ENCODE results near the gene ZNF212. TPM values are rescaled to one million over a fixed set of nuclear protein-coding genes. Genes with fewer than 3 reads are reported as not detected.
"Not testable (repeated sequence)": the region's sequence is repeated elsewhere in the genome, so short reads cannot be mapped to it uniquely, and the experiment has no call there.

ZNF212 gene
- total RNA-seq, 4 donors from 2014 or later: 9.0 to 25.0 (median 14.0) TPM

DNA sequence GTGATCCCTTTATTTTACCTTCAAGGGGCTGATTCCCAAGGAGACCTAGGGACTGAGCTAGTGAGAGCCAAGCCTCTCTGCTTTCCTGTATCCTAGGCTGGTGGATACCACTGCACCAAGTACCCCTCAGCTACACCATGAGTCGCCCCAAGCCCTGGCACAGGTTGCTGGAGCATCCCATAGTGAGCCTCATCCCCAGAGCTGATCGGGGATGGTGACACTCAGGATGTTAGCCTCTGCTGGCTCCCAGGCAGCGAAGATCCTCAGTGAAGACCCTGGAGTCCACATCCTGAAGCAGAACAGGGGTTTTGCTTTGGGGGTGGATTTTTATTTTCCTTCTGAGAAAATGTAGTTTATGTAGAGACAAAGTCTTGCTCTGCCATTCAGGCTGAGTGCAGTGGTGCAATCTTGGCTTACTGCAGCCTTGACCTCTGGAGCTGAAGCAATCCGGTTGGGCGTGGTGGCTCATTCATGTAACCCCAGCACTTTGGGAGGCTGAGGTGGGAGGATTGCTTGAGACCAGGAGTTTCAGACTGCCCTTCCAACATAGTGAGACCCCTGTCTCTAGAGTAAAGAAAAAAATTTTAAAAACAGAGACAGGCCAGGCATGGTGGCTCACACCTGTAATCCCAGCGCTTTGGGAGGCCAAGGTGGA, 12.5 kb upstream of the ZNF212 start:
- no peak for DNase-seq (ENCODE audit: low spot score in 2 of 2)
- TF ChIP-seq, protein P1, sequence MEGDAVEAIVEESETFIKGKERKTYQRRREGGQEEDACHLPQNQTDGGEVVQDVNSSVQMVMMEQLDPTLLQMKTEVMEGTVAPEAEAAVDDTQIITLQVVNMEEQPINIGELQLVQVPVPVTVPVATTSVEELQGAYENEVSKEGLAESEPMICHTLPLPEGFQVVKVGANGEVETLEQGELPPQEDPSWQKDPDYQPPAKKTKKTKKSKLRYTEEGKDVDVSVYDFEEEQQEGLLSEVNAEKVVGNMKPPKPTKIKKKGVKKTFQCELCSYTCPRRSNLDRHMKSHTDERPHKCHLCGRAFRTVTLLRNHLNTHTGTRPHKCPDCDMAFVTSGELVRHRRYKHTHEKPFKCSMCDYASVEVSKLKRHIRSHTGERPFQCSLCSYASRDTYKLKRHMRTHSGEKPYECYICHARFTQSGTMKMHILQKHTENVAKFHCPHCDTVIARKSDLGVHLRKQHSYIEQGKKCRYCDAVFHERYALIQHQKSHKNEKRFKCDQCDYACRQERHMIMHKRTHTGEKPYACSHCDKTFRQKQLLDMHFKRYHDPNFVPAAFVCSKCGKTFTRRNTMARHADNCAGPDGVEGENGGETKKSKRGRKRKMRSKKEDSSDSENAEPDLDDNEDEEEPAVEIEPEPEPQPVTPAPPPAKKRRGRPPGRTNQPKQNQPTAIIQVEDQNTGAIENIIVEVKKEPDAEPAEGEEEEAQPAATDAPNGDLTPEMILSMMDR (IDR thresholded peaks at IDR 0.05): no peak
- TF ChIP-seq POLR2A (IDR thresholded peaks at IDR 0.05): no peak
- intact Hi-C loops (cut with DNase I; ENCODE audit: low total_unique reads): no loop called here
- WGBS, 2 donors: 79 to 97% methylated on average over 6 of the region's 6 CpGs
- H3K4me3 ChIP-seq (ENCODE audit: low read depth, poor library complexity, severe bottlenecking): no peak overlapping the region

DNA sequence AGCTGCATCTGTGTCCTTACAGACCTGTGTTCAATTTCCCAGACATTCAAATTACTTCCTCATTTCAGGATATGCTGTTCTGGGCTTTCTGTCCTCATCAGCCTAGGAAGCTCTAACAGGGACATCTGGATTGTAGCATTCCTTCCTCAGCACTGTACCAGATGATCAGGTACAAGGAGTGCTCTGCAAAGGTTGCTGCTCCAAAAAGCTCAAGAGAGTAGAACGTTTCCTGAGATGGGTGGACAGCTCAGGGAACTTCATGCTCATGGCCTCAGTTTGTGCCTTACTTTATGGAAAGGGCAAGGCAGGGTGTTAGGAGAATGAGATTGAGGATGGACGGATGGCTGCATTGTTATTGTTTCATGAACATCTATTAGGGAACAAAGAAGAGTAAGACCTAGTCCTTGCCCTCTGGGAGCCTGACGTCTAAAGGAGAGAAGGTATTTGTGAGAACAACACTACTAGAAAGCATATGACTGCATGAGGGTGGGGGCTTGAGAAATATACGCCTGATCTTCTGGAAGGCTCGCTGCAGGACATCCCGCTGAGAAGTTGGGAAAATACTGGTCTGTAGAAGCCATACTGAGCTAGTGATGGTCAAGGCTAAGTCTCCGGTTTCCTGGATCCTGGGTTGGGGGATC, 10.5 kb upstream of the ZNF212 start:
- intact Hi-C loops (cut with DNase I; ENCODE audit: low total_unique reads): no loop called here
- WGBS, 2 donors: 53 to 56% methylated on average over 7 of the region's 7 CpGs
- H3K4me3 ChIP-seq (ENCODE audit: low read depth, poor library complexity, severe bottlenecking): no peak overlapping the region
- DNase-seq (ENCODE audit: low spot score in 2 of 2): no peak
- no peak for TF ChIP-seq POLR2A (IDR thresholded peaks at IDR 0.05)
- TF ChIP-seq, protein P1 (IDR thresholded peaks at IDR 0.05): no peak

DNA sequence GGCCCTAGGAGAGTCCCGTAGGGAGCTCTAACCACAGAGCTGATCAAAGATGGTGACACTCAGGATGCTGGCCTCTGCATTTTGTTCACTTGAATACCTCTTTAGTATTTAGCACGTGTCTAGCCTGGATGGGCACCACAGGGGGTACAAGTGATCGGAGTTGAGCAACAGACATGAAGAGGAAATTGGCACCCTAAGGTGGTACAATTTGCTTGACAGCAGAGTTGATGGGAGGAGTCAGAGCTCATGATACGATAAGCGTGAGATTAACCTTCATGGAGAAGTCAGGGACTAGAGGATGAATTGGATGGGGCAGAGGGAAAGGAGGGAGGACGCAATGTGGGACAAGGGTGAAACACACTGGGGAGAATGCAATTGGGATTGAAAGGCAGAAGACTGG, 9.9 kb upstream of the ZNF212 start:
- no peak for TF ChIP-seq POLR2A (IDR thresholded peaks at IDR 0.05)
- TF ChIP-seq, protein P1 (IDR thresholded peaks at IDR 0.05): no peak

DNA sequence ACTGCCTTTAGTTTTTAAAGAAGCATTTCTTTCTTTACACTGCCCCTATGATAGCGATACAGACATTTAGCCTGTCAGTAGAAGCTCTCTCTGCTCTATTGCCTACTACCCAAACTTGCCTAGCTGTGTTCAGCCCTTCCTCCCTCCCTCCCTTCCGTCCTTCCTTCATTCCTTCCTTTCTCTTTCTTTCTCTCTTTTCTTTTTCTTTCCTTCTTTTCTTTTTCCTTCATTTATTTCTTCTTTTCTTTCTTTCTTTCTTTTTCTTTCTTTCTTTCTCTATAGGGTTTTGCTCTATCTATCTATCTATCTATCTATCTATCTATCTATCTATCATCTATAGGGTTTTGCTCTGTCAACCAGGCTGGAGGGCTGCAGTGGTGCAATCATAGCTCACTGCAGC, 7.1 kb upstream of the ZNF212 start:
- H3K4me3 ChIP-seq (ENCODE audit: low read depth, poor library complexity, severe bottlenecking): no peak overlapping the region
- intact Hi-C loops (cut with DNase I; ENCODE audit: low total_unique reads): no loop called here
- 66 to 78% methylated on average over 2 of the region's 2 CpGs for WGBS, 2 donors
- no peak for DNase-seq (ENCODE audit: low spot score in 2 of 2)
- TF ChIP-seq, protein P1 (IDR thresholded peaks at IDR 0.05): no peak
- no peak for TF ChIP-seq POLR2A (IDR thresholded peaks at IDR 0.05)

More for the DNA sequence above, 9.9 kb upstream of the ZNF212 start:
- 56 to 61% methylated on average over 6 of the region's 6 CpGs for WGBS, 2 donors
- intact Hi-C loops (cut with DNase I; ENCODE audit: low total_unique reads): no loop called here
- DNase-seq (ENCODE audit: low spot score in 2 of 2): no peak
- H3K4me3 ChIP-seq (ENCODE audit: low read depth, poor library complexity, severe bottlenecking): no peak overlapping the region

DNA sequence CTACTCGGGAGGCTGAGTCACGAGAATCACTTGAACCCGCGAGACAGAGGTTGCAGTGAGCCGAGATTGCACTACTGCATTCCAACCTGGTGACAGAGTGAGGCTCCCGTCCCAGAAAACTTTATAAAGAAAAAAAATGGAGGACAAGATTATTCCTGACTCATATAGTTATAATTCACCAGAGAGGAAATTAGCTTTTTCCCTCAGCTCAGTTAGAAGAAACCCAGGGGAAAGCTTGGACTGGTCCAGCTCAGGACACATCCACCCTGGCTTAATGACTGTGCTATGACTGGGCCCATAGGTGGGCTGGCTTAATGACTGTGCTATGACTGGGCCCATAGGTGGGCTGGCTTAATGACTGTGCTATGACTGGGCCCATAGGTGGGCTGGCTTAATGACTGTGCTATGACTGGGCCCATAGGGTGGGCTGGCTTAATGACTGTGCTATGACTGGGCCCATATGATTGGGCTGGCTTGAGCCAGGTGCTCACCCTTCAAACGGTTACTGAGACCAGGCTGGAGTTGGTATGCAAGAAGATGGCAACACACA, 5.7 kb upstream of the ZNF212 start:
- H3K4me3 ChIP-seq (ENCODE audit: low read depth, poor library complexity, severe bottlenecking); intact Hi-C loops (cut with DNase I; ENCODE audit: low total_unique reads); DNase-seq (ENCODE audit: low spot score in 2 of 2): not testable (repeated sequence)
- WGBS, 2 donors: 30 to 60% methylated on average over 7 of the region's 7 CpGs

DNA sequence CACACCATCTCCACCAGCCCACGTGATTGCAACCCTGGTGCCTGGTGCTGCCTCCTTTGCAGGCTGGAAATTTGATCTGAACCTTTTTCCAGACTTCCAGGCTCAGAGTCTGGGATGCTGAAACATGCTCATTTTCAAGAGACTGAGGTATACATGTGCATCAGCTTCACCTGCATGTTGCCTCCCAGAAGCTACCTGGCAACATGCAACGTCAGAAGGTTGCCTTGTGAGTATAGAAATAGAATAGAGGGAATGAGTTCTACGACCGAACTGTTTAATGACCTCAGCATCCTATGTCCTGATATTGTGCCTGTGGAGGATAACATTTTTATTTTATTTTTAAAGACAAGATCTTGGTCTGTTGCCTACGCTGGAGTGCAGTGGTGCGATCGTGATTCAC, 1.9 kb upstream of the ZNF212 start:
- intact Hi-C loops (cut with DNase I; ENCODE audit: low total_unique reads): no loop called here
- TF ChIP-seq POLR2A (IDR thresholded peaks at IDR 0.05): no peak
- TF ChIP-seq, protein P1 (IDR thresholded peaks at IDR 0.05): no peak
- H3K4me3 ChIP-seq (ENCODE audit: low read depth, poor library complexity, severe bottlenecking): no peak overlapping the region
- no peak for DNase-seq (ENCODE audit: low spot score in 2 of 2)
- WGBS, 2 donors: 84 to 91% methylated on average over 7 of the region's 7 CpGs

Data from lower leg skin (tissue), 4 donors.